DND-41 (cell line): ENCODE measurements around the gene DNA2.

Experiments used
- ATAC-seq: fragments of 200-7000 bp; cut with Tn5 transposase; 3 replicates; pipeline ENCODE4 v1.9.1; 2021; ENCODE audit warnings: low read depth; ENCODE audit not compliant: insufficient read depth
- DNase-seq: peaks from one replicate; pipeline ENCODE4 v3.0.0-alpha.2; 2020
- H2AFZ ChIP-seq: 2 replicates; pipeline ENCODE4 v1.6.0; 2012; ENCODE audit warnings: low read depth, low read length
- H3K27ac ChIP-seq: 2 replicates; pipeline ENCODE4 v1.5.1; 2012; ENCODE audit warnings: low read length, inconsistent platforms
- H3K27me3 ChIP-seq: fragments of 200-600 bp; sonication (generic); 2 replicates; pipeline ENCODE4 v1.6.0; 2012; ENCODE audit warnings: low read length, mild to moderate bottlenecking, inconsistent platforms; ENCODE audit not compliant: insufficient read depth, poor library complexity
- H3K36me3 ChIP-seq: 2 replicates; pipeline ENCODE4 v1.5.1; 2012; ENCODE audit warnings: low read length, inconsistent platforms; ENCODE audit not compliant: insufficient read depth
- H3K4me1 ChIP-seq: 2 replicates; pipeline ENCODE4 v1.5.1; 2012; ENCODE audit warnings: mild to moderate bottlenecking, low read length; ENCODE audit not compliant: insufficient read depth
- H3K4me2 ChIP-seq: 2 replicates; pipeline ENCODE4 v1.6.0; 2012; ENCODE audit warnings: mild to moderate bottlenecking, moderate library complexity, low read length, inconsistent platforms; ENCODE audit not compliant: insufficient read depth
- H3K4me3 ChIP-seq, 2 experiments: fragments of 200-600 bp in 1 of 2; shearing (Covaris generic) in 1 of 2; 2 replicates each; pipeline ENCODE4 v1.5.1; 2012 to 2016; ENCODE audit warnings: inconsistent platforms in 2 of 2, low read length in 2 of 2, mild to moderate bottlenecking in 2 of 2, low read depth in 1 of 2, moderate library complexity in 1 of 2
- H3K79me2 ChIP-seq: 2 replicates; pipeline ENCODE4 v1.6.0; 2012; ENCODE audit warnings: low read length, inconsistent platforms; ENCODE audit not compliant: insufficient read depth
- H3K9ac ChIP-seq: 2 replicates; pipeline ENCODE4 v1.6.0; 2012; ENCODE audit warnings: low read depth, mild to moderate bottlenecking, inconsistent platforms, low read length, moderate library complexity
- H3K9me3 ChIP-seq: 2 replicates; pipeline ENCODE4 v1.5.1; 2012; ENCODE audit warnings: low read length, moderate library complexity, mild to moderate bottlenecking, inconsistent platforms; ENCODE audit not compliant: insufficient read depth, severe bottlenecking
- H4K20me1 ChIP-seq: 2 replicates; pipeline ENCODE4 v1.6.0; 2012; ENCODE audit warnings: low read length; ENCODE audit not compliant: insufficient read depth
- EZH2 ChIP-seq: IDR thresholded peaks from 3 replicates; pipeline ENCODE4 v1.6.1; 2012; ENCODE audit warnings: borderline replicate concordance, low read depth, mild to moderate bottlenecking, moderate library complexity, low read length, inconsistent platforms; ENCODE audit not compliant: severe bottlenecking
- TF ChIP-seq, protein P1 (sequence below): IDR thresholded peaks from 2 replicates; pipeline ENCODE4 v1.5.1; 2012; ENCODE audit warnings: borderline replicate concordance, low read length, moderate library complexity, mild to moderate bottlenecking; ENCODE audit not compliant: poor library complexity, severe bottlenecking; ENCODE audit errors: extremely low read depth

DNA2 gene

DNA sequence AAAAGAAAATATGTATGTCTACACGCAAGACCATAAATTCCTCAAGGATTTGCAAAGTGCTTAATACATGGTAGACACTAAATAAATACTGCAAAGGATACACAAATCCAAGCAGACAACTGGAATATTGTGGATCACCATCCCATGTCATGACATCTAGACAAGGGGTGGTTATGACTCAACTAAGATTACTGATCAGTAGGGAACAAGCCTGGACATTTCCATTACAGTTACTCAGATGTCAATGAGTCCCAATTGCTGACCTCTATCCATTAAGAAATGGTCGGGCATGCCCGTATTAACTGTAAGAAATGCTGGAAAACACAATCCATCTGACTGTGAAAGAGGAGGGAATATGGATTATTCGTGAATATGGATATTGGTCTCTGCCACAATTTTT lies 37.1 kb downstream of the DNA2 start:
- no peaks in the 10 kb centered on the region for H3K79me2 ChIP-seq
- H2AFZ ChIP-seq: no peak overlapping the region
- H3K4me3 ChIP-seq: no peak overlapping the region
- H3K27me3 ChIP-seq: no peaks in the 10 kb centered on the region
- DNase-seq (no peak), ATAC-seq (no peak)
- H3K36me3 ChIP-seq: peaks cover 84% of the 10 kb centered on the region
- H3K4me2 ChIP-seq: no peak overlapping the region
- no peaks in the 10 kb centered on the region for H4K20me1 ChIP-seq
- TF ChIP-seq, protein P1, sequence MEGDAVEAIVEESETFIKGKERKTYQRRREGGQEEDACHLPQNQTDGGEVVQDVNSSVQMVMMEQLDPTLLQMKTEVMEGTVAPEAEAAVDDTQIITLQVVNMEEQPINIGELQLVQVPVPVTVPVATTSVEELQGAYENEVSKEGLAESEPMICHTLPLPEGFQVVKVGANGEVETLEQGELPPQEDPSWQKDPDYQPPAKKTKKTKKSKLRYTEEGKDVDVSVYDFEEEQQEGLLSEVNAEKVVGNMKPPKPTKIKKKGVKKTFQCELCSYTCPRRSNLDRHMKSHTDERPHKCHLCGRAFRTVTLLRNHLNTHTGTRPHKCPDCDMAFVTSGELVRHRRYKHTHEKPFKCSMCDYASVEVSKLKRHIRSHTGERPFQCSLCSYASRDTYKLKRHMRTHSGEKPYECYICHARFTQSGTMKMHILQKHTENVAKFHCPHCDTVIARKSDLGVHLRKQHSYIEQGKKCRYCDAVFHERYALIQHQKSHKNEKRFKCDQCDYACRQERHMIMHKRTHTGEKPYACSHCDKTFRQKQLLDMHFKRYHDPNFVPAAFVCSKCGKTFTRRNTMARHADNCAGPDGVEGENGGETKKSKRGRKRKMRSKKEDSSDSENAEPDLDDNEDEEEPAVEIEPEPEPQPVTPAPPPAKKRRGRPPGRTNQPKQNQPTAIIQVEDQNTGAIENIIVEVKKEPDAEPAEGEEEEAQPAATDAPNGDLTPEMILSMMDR: no peak
- TF ChIP-seq EZH2: no peak
- H3K27ac ChIP-seq: no peak overlapping the region
- H3K9me3 ChIP-seq: no peaks in the 10 kb centered on the region
- H3K9ac ChIP-seq: no peak overlapping the region
- H3K4me1 ChIP-seq: no peaks in the 10 kb centered on the region

GRCh38 chr10:68428396-68429104 lies 43.2 kb downstream of the DNA2 start:
- no peaks in the 10 kb centered on the region for H3K9me3 ChIP-seq
- ATAC-seq: no peak
- H2AFZ ChIP-seq: no peak overlapping the region
- TF ChIP-seq EZH2: no peak
- TF ChIP-seq, protein P1: no peak
- no peaks in the 10 kb centered on the region for H3K27me3 ChIP-seq
- H3K4me2 ChIP-seq: no peak overlapping the region
- H3K4me1 ChIP-seq: peaks cover 7% of the 10 kb centered on the region
- H3K27ac ChIP-seq: no peak overlapping the region
- no peak overlapping the region for H3K4me3 ChIP-seq
- 0 out of 2 replicates have a peak, but pooled peaks cover 5% of the 10 kb centered on the region for H4K20me1 ChIP-seq
- H3K9ac ChIP-seq: no peak overlapping the region
- H3K36me3 ChIP-seq: peaks cover 64% of the 10 kb centered on the region
- no peak for DNase-seq
- no peaks in the 10 kb centered on the region for H3K79me2 ChIP-seq

GRCh38 chr10:68424454-68425014 lies 47.2 kb downstream of the DNA2 start:
- Histone ChIP-seq H4K20me1 (0 out of 2 replicates have a peak, but pooled peaks cover 5% of the 10 kb centered on the region), H3K9me3 (no peaks in the 10 kb centered on the region), H3K9ac (no peak overlapping the region), H3K36me3 (peaks cover 61% of the 10 kb centered on the region), H3K4me3 (no peak overlapping the region), H3K79me2 (peaks cover 4% of the 10 kb centered on the region), H2AFZ (no peak overlapping the region), H3K27me3 (no peaks in the 10 kb centered on the region), H3K27ac (no peak overlapping the region), H3K4me2 (no peak overlapping the region), H3K4me1 (peaks cover 19% of the 10 kb centered on the region)
- no peak for TF ChIP-seq EZH2
- TF ChIP-seq, protein P1: no peak
- ATAC-seq (no peak), DNase-seq (no peak)
